ENCODE measurements around the gene COPS8. TPM values are rescaled to one million over a fixed set of nuclear protein-coding genes. Genes with fewer than 3 reads are reported as not detected.
A peak's percentile ranks its signal among the peaks of the same experiment; 100 is the strongest.

Gene COPS8
- polyA plus RNA-seq, 1 of the 3 experiments (the other 2 are of a cell fraction) = 107 TPM

DNA sequence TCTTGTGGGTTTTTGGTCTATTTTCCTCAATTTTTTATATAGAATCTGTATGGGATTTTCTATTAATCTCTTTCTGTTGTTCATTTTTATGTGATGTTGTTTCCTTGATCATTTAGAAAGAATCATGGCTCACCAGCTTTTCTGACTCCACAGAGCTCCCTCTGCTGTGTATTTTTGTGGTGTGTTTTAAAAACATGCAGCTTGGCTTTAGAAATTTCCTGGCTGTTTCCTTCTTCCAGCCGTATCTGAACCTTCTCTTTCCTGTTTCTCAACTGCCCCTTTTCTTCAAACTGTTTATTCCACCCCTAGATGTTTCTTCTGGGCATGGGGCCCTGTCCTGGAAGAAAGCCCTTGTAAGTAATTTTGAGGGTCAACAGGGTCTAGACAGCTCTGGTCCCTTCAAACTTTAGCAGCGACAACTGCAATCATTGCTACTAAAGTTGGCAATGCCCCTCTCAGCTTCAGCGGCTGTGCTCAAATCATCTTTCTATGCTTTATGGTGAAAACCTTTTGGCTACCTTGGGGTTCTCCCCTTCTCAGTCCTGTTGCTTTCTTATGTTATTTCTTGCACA is 17.6 kb upstream of the COPS8 start:
- ChIA-PET CTCF (interaction anchor here (0.6 to 11.4 kb wide), 5 partner anchors 8 to 1286 kb away, joined by 3 to 84 read pairs (median 4); no protein-coding TSS in a partner anchor), POLR2A (no interaction called here)
- H3K4me1 ChIP-seq (ENCODE audit: control insufficient read depth in 1 of 2, insufficient read depth in 2 of 2, low read depth in 1 of 2, low read length in 1 of 2) = no peaks in the 10 kb centered on the region
- H4K20me1 ChIP-seq (ENCODE audit: insufficient read depth) = no peaks in the 10 kb centered on the region
- no peaks in the 10 kb centered on the region for H3K9me3 ChIP-seq
- TF ChIP-seq RFX5 (IDR thresholded peaks at IDR 0.05; ENCODE audit: low read length) (no peak), SMC3 (IDR thresholded peaks at IDR 0.05; ENCODE audit: low read depth, low read length) (no peak), RCOR1 (IDR thresholded peaks at IDR 0.05; ENCODE audit: low read length) (no peak), SIN3A (IDR thresholded peaks at IDR 0.05; ENCODE audit: borderline replicate concordance, low read depth, low read length) (no peak)
- TF ChIP-seq, protein P1, sequence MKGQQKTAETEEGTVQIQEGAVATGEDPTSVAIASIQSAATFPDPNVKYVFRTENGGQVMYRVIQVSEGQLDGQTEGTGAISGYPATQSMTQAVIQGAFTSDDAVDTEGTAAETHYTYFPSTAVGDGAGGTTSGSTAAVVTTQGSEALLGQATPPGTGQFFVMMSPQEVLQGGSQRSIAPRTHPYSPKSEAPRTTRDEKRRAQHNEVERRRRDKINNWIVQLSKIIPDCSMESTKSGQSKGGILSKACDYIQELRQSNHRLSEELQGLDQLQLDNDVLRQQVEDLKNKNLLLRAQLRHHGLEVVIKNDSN (IDR thresholded peaks at IDR 0.05; ENCODE audit: borderline replicate concordance, low read depth) = no peak
- no peaks in the 10 kb centered on the region for H3K36me3 ChIP-seq (replicated peaks in 1 of 2; ENCODE audit: control insufficient read depth in 1 of 2, insufficient read depth in 2 of 2, low read length in 1 of 2)
- no peak for DNase-seq
- no peak overlapping the region for H3K9ac ChIP-seq
- no peaks in the 10 kb centered on the region for H3F3A ChIP-seq (replicated peaks; ENCODE audit: insufficient read depth)
- no peaks in the 10 kb centered on the region for H3K79me2 ChIP-seq (ENCODE audit: insufficient read depth)
- H2AFZ ChIP-seq (ENCODE audit: low read depth) = no peak overlapping the region
- no peak overlapping the region for H3K27ac ChIP-seq (ENCODE audit: low read depth in 2 of 2, low read length in 1 of 2)
- 87% methylated on average over 3 of the region's 3 CpGs for WGBS (ENCODE audit: low lambda C conversion rate)
- no peak overlapping the region for H3K4me3 ChIP-seq (ENCODE audit: low read depth in 2 of 2, low read length in 1 of 2)
- H3K4me2 ChIP-seq = no peak overlapping the region
- H3K27me3 ChIP-seq (ENCODE audit: insufficient read depth) = no peaks in the 10 kb centered on the region
- no peaks in the 10 kb centered on the region for H3K9me2 ChIP-seq

DNA sequence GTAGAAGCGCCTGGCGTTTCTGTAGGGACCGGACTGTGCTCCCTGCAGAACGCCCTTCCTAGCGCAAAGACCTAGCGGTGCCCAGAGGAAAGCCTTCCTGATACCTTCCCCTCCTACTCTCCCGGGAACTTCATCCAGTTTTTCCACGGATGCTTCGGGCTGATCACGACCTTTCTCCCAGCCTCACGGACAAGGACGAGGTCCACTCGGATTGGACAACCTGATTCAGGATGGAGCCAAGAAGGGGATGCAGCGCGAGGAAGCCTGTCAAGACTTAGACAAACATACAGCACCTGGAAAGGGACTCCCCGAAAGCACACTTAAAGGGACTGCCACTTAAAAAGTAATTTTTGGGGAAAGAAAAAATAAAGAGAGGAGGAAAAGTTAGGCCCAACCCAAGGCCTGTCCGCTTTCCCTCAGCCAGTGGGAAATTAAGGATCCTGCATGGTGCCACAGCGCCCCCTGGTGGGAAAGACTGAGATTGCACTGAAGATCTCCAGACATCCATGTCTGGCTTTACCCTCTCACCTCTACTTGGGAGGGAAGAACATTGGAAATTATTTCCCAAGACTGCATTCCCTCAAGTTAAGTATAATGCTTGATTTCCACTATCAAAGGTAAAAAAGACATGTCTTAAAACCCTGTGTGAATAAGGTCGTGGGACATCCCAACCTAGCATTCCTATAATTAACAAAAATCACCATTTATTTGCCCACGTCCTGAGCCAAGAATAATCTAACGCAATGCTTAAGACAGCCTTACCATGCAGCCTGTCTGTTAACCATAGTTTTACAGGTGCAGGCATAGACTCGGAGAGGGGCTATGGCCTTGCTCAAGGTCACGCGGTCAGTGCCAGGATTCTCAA is 13.4 kb upstream of the COPS8 start:
- no peak for TF ChIP-seq NFIC (IDR thresholded peaks at IDR 0.05; ENCODE audit: borderline replicate concordance)
- TF ChIP-seq, protein P2, sequence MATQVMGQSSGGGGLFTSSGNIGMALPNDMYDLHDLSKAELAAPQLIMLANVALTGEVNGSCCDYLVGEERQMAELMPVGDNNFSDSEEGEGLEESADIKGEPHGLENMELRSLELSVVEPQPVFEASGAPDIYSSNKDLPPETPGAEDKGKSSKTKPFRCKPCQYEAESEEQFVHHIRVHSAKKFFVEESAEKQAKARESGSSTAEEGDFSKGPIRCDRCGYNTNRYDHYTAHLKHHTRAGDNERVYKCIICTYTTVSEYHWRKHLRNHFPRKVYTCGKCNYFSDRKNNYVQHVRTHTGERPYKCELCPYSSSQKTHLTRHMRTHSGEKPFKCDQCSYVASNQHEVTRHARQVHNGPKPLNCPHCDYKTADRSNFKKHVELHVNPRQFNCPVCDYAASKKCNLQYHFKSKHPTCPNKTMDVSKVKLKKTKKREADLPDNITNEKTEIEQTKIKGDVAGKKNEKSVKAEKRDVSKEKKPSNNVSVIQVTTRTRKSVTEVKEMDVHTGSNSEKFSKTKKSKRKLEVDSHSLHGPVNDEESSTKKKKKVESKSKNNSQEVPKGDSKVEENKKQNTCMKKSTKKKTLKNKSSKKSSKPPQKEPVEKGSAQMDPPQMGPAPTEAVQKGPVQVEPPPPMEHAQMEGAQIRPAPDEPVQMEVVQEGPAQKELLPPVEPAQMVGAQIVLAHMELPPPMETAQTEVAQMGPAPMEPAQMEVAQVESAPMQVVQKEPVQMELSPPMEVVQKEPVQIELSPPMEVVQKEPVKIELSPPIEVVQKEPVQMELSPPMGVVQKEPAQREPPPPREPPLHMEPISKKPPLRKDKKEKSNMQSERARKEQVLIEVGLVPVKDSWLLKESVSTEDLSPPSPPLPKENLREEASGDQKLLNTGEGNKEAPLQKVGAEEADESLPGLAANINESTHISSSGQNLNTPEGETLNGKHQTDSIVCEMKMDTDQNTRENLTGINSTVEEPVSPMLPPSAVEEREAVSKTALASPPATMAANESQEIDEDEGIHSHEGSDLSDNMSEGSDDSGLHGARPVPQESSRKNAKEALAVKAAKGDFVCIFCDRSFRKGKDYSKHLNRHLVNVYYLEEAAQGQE (IDR thresholded peaks at IDR 0.05; ENCODE audit: low read depth, low read length) = no peak
- no peak for TF ChIP-seq RXRA (IDR thresholded peaks at IDR 0.05; ENCODE audit: borderline replicate concordance, low read depth)
- TF ChIP-seq, protein P3, sequence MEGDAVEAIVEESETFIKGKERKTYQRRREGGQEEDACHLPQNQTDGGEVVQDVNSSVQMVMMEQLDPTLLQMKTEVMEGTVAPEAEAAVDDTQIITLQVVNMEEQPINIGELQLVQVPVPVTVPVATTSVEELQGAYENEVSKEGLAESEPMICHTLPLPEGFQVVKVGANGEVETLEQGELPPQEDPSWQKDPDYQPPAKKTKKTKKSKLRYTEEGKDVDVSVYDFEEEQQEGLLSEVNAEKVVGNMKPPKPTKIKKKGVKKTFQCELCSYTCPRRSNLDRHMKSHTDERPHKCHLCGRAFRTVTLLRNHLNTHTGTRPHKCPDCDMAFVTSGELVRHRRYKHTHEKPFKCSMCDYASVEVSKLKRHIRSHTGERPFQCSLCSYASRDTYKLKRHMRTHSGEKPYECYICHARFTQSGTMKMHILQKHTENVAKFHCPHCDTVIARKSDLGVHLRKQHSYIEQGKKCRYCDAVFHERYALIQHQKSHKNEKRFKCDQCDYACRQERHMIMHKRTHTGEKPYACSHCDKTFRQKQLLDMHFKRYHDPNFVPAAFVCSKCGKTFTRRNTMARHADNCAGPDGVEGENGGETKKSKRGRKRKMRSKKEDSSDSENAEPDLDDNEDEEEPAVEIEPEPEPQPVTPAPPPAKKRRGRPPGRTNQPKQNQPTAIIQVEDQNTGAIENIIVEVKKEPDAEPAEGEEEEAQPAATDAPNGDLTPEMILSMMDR (IDR thresholded peaks at IDR 0.05) = peak; percentile 91
- TF ChIP-seq SMC3 (IDR thresholded peaks at IDR 0.05; ENCODE audit: low read depth, low read length) = peak; percentile 70
- TF ChIP-seq RAD21 (IDR thresholded peaks at IDR 0.05; ENCODE audit: low read length) = peak; percentile 84
- ChIA-PET POLR2A (no interaction called here), CTCF (interaction anchor here (1.0 to 3.4 kb wide), 3 partner anchors 13 to 719 kb away, joined by 3 to 20 read pairs (median 4); partner anchors contain the start of gene COPS8)
- no peak overlapping the region; a peak in 1 of 4 replicates for H3K4me3 ChIP-seq (ENCODE audit: low read depth in 2 of 2, low read length in 1 of 2)
- no peaks in the 10 kb centered on the region for H3F3A ChIP-seq (replicated peaks; ENCODE audit: insufficient read depth)
- DNase-seq = peak; percentile 67
- H3K4me2 ChIP-seq = no peak overlapping the region
- H3K9me2 ChIP-seq = no peaks in the 10 kb centered on the region
- no peaks in the 10 kb centered on the region for H3K9me3 ChIP-seq
- H3K27ac ChIP-seq (ENCODE audit: low read depth in 2 of 2, low read length in 1 of 2) = no peak overlapping the region
- no peaks in the 10 kb centered on the region for H3K36me3 ChIP-seq (replicated peaks in 1 of 2; ENCODE audit: control insufficient read depth in 1 of 2, insufficient read depth in 2 of 2, low read length in 1 of 2)
- WGBS (ENCODE audit: low lambda C conversion rate) = 77% methylated on average over 24 of the region's 24 CpGs
- no peaks in the 10 kb centered on the region for H3K79me2 ChIP-seq (ENCODE audit: insufficient read depth)
- no peaks in the 10 kb centered on the region for H4K20me1 ChIP-seq (ENCODE audit: insufficient read depth)
- H3K9ac ChIP-seq = no peak overlapping the region
- no peaks in the 10 kb centered on the region; a peak in 1 of 4 replicates for H3K4me1 ChIP-seq (ENCODE audit: control insufficient read depth in 1 of 2, insufficient read depth in 2 of 2, low read depth in 1 of 2, low read length in 1 of 2)
- no peaks in the 10 kb centered on the region for H3K27me3 ChIP-seq (ENCODE audit: insufficient read depth)
- H2AFZ ChIP-seq (ENCODE audit: low read depth) = no peak overlapping the region

Measured in SK-N-SH (cell line).